Myocyte (in vitro differentiated cells): ENCODE results near the gene NCKAP5. TPM values are rescaled to one million over a fixed set of nuclear protein-coding genes. Genes with fewer than 3 reads are reported as not detected.

ENCODE experiments used
- DNase-seq: peaks from one replicate; pipeline ENCODE4 v3.0.0-alpha.2; 2012; ENCODE audit warnings: low read depth
- total RNA-seq: library from RNA; depleted of rRNA; stranded (reverse); fragments of >200 nt; gene quantifications from 2 replicates; pipeline ENCODE4 v1.2.3, GENCODE V29; 2014

Gene NCKAP5
- total RNA-seq, 1 donor from 2014 or later: 0.53 TPM

DNA sequence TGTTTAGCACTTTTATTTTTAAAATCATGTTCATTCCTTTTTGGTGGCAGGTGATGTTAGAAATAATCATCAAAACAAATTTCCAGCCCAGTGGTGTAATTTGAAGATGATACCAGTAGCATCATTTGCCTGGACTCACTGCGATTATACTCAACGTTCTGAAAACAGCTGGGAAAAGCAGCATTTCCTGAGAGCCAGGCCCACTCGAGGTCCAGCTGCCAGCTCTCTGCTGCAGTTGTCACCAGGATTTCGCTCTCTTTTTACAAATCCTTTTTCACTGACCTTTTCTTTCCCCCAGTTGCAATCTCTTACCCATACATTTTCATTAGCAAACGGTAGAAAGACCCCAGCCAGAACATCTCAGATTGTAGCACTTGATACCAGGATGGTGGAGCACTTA is 787.6 kb downstream of the NCKAP5 start:
- peak; percentile 2 for DNase-seq

DNA sequence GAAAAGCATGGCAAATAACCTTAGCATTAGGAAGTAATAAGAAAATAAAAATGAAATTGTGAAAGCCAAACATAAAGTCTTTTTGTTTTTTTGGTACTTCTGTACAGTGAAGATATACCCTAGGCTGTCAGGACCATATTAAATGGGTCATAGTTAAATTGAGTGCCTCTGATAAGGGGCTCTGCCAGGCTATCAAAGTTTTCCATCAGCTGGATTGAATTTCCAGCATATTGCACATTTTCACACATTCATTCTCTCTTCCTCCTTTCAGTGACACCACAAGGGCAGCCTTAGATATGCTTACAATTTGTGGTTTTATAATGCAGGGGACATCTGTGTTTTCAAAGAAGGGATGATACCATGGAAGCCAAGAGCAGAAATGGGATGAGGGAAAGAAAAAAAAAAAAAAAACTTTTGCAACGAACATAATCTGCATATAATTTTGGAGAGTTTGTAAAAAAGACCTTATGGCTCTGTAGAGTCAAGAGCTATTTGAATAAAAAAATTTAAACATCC is 789.0 kb downstream of the NCKAP5 start:
- DNase-seq: no peak

DNA sequence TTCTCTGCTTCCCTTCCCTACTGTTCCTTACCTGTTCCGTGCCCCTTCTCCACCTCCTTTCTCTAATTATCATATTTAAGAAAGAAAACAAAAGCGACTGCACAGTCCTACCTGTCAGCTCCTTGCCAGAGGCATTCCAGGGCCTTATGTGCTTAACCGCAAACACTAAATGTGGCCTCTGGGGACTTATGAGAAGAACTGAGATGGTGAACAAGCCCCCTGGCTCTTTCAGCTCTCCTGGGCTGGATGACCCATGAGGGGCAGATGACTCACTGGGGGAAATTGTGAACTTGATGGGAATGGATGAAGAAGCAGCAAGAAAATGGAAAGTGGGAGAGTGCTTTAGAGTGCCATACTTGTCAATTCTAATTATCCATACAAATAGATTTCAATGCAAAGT is 792.0 kb downstream of the NCKAP5 start:
- DNase-seq: no peak

DNA sequence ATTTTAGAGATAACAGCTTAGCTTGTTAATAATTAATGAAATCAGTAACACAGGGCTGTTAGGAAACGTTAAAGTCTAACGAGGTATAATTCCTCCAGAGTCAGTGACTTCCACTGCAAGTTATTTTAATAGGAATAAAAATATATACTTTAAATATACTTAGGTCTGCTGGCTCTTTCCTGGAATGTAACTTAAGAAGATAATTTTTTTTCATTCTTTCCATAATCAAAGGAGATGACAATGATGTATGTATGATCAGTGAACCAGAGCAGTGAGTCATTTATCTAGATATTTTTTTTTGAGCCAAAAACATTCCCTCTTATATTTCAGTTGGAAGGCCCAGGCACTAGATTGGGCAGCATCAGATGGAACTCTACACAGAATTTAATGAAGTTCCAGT is 794.1 kb downstream of the NCKAP5 start:
- DNase-seq: no peak

DNA sequence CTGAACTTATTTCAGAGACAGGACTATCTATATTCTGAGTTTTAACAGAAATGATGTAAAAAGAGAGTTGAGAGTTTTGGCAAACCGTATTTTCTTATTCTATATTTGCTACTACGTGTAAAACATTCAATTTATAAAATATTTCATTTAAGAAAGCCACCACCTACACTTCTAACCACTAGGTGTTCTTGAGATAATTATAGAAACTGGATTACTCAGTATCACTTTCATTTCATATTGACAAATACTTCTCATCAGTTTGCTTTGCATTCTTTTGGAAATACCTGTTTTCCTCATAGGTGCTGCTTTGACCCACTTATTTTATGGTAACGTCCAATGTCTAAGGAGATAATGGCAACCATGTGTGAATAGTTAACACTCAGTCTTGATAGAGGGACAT is 794.9 kb downstream of the NCKAP5 start:
- DNase-seq: no peak

DNA sequence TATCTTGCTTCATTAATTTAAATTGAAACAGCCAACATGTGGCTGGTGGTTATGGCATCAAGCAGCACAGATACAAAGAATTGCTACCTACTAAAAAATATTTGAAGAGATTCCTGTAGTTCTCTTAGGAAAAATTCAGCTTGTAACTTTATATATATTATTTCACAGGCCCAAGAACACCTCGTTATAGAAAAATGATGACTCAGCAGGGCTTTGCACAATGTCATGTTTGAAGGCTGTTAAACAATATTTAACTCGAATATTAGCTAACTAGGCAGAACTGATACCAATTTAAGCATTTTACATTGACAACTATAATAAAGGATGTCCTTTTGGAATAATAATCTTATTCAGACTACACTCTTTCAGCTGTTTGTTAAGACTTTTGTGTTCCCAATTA is 795.9 kb downstream of the NCKAP5 start:
- no peak for DNase-seq

DNA sequence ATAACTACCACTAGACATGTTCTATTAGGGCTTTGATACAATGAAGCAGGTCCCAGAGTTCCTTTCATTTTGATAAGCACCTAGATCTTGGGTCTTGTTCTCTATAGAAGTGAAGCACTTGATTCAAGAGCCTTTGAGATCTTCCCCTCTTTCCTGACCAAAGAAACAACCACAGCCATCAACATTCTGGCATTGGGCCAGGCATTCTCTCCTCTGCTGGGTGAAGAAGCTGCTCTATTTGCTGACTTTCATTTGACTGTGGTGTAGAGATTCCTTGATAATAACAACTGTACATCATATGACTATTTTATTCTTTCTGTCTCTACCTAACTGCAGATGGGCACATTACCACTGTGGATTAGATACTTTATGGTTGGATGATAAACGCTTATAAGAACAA is 801.7 kb downstream of the NCKAP5 start:
- DNase-seq: peak; percentile 17

DNA sequence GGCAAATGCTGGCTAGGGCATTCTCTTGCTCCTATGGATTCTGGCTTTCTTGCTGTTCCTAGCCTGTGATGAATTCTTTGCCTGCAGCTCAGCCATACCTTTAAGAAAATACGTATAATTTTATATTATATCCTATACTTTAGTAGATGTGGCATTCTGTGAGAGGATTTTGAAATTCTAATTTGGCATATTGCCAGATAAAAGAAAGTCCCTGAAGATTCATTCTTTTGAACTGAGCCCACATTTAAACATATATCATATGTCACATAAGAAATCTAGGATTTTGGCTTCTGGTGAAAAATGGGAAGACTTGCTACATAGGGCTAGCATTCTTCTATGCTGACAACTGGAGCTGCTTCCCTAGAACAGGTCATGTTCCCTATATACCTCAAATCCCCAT is 806.8 kb downstream of the NCKAP5 start:
- DNase-seq: no peak

DNA sequence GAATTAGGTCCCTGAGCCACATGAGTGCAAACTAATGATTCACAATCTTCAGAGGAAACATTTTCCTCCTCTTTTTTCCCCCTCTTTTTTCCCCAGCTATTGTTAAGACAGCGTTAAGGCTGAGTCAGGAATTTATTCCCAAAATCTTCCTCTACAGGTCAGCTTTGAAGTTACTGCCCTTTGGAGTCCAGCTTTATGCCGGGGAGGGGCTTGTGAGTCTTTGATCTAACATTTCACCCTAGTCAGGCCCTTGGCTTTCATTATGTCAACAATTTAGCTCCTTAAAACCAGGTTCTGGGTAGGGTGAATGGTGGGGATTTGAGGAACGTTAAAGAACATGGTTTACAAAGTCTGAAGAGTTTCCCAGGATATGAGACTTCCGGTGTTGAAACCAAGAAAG is 807.3 kb downstream of the NCKAP5 start:
- no peak for DNase-seq

DNA sequence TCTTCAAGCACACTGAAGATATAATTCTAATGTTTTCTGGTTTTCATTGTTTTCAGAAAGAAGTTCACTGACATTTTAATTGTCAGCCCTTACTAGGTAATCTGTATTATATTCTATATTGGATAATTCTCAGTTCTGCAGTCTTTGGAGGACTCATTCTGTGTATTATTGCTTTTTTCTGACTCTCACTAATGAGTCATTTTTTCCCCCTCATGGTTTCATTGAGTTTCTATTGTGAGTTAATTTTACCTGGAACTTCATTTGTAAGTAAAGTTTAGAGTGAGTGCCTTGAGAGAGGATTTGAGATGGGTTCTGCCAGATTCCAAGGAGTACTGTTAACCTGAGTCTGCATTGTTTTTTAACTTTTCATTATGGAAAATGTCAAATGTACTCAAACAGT is 807.9 kb downstream of the NCKAP5 start:
- DNase-seq: no peak

DNA sequence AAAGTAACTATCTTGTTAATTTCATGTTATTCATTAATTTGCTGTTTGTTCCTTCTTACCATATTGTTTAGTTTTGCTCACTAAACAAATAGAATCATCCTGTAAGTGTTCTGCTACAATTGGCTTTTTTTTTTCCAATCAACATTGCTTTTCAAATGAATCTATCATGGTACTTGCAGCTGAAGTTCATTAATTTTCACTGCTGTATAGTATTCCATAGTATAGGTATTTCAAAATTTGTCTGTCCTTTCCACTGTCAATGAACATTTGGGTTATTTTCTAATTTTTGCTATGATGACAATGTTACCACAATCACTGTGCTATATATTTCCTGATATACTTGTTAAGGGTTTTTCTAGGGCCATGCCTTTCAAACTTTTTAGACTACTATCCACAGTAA is 809.3 kb downstream of the NCKAP5 start:
- DNase-seq: no peak

DNA sequence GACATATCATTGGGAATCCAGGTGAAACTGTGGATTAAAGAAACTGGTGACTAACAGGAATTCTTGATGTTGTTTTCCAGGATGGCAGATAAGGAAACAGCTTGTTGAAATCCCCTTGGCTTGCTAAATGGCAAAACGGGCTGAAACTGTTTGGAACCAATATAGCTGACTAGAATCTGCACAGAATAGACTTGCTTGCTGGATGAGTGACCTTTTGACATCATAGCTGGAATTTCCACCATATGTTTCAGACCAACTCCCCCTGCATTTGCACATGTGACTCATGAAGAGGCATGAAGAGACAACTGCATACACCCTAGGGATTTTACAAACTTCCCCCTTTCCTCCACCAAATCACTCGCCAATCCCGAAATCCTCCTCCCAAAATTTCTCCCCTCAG is 810.6 kb downstream of the NCKAP5 start:
- peak; percentile 2 for DNase-seq

DNA sequence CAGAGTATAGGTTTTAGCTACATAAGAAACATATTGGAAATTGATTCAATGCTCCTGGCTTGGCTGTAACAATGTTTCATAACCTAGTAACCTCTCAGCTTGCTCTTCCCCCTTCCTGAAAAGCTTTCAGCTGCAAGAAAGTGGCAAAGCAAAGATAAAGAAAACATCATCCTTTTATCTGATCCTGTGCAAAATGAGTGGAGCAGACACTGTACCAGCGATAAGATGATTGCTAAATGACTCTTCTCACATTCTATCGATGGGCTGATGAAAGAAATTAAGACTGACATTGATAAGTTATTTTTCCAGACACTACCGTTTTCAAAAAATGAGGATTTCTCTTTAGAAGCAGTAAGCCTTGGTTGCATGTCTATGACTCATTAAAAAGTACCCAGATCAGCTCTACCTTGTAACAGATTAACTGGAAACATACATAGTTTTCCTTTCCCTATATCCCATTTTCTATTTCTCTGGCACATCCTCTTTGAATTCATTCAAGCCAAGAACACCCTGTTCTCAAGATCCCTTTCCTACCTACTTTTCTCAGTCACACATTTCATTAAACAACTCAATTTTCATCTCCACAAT is 811.2 kb downstream of the NCKAP5 start:
- no peak for DNase-seq

DNA sequence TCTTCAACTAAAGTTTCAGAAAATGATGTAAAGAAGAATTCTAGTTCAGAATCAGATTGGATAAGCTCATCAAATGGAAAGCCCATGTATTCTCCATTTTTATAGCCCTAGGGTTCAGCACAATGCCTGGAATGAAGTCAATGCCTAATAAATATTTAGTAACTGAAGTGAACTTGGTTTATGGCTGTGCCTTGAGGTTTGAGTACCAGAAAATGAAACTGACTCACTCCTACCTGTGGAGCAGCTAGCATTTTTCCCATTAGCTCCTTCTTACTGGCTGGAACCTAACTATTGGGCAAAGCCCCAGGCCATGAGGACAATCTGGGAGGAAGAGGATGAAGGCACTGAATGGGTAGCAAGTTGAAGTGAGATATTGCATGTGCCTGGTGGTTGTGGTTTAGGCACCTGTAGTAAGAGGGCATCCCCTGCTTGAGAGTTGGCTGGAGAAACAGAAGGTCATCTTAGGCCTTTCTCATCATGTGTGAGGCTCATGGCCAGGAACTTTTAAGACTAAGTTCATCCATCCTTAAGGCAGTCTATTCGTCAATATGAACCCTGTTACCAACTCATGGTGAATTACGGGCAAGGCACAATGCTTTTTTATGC is 813.3 kb downstream of the NCKAP5 start:
- no peak for DNase-seq

DNA sequence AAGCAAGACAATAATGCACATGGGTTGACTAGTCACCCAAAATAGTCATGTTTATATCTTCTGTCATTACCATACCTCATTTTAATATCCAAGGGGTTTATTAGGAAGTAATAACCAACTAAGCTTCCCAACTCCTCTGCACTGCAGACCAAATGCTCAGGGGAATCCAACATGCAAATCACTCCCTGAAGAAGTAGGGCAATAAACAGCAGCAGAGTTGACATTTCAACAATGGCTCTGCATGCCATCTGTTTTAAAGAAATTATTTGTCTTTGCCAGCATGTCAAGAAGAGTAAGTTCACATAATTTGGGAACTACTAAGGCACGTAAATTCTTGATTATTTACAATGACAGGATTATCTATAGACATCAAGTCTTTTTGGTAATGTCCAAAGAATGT is 813.9 kb downstream of the NCKAP5 start:
- DNase-seq: no peak

DNA sequence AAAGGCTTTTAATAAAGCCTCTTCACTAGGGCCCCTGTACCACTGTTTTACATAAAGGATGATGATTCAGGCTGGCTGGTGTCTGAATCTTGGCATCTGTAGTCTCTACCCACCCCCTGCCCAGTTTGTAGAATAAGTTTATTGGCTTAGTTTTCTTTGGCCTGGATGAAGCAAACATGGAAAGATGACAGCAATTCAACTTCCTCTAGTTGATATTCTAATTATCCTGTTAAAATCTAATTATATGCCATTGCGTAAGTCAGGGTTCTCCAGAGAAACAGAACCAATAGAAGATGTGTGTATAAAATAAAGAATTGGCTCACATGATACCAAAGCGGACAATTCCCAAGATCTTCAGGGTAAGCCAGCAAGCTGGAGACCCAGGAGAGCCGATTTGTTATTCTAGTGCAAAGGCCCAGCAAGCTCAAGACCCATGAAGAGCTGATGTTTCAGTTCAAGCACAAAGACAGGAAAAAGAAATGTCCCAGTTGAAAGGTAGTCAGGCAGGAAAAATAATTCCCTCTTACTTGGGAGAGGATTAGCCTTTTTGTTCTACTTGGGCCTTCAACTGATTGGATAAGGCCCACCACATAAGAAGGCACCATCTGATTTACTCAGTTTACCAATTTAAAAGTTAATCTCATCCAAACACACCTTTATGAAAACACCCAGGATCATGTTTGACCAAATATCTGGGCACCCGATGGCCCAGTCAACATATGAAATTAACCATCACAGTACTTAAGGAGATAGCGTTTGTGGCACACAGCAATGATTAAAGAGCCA is 815.6 kb downstream of the NCKAP5 start:
- DNase-seq: no peak

DNA sequence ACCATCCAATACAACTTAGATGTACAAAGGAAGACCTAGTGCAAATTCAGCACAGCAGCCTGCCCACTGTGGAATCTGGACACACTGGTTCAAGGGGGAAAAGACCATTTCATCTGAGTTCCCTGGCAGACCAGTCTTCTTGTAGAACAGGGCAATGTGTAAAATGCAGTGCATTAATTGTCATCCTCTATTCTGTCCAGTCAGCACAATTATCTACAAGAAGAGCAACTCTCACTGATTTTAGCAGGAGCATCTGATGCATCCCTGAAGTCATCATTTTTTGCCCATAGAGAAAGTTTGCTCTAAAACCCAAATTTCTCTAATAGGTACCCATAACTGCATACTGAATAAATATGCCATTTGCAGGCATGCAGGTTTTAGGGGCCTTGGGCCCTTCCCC is 816.4 kb downstream of the NCKAP5 start:
- no peak for DNase-seq

DNA sequence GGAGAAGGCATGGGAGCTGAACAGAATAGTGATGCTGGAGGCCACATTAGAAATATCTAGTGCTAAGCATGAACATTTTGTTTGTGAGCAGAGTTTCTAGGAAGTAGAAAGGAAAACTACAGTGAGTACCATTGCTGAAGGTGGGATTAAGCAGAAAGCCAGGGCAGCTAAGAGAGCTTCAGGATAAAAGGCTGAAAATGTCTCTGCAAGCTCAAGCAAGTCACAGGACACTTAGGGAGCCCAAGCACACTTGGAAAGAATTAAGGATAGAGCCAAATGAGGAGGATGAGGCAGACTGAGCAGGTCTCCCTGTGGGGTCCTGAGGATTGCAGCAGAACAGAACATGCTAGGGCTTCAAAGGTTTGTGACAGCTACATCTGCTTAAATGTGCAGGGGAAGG is 817.7 kb downstream of the NCKAP5 start:
- DNase-seq: no peak

DNA sequence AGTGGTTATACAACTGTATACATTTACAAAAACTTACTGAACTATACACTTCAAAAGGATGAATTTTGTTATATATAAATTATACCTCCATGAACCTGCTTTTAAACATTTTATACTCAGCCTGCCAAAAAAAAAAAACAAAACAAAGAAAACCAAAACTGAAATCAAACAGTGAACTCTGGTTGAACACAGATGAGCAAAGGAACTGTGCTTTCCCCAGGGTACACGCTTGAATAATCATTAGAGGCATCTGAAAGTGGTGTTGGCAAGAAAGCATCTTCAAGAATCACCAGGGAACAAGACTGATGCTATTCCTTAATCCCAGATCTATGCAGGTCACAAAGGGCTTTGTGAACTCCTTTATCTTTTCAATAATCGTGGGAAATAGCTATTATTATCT is 821.2 kb downstream of the NCKAP5 start:
- no peak for DNase-seq

DNA sequence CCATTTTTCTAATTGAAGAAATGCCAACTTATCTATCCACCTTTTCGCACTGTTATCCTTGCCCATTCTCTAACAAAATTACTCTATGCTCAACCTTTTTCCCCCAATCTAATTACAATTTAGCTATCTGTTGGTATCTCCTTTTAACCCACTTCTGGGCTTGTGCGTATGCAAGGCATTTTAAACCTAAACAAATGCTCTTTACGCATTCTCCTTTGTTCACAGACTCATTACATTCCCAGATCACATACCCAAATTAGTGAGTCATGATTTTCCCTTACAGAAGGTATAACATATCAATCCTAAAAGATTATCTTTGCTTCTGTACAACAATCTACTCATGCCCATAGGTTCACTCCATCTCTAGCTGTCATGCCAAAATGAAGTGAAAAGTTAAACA is 826.5 kb downstream of the NCKAP5 start:
- DNase-seq: no peak

DNA sequence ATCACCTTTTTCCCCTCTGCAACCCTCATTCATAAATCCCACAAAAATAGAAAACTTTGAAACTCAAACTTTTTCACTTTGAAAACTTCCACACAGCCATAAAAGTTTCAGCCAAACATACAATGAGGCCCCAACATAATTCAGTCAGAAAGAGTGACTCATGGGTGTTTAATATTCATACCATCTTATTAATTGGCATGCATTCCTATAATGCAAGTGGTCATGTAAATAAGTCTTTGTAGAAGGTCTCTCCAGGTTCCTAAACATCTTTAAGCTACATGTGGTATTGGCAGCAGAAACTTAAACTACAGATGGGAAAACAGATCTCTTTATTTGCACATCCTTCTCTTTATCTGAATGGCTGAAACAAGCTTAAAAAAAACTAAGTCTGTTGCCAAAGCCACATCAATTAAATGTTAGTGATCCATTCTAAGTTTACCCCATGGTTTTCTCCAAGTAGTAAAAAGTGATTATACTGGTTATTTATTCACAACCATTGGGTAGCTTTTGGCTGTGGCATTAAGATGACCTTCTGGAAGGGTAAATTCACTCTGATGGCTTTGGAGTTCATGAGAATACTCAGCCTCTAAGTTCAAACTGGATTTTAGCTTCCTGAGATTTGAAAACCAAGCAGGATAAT is 828.1 kb downstream of the NCKAP5 start:
- DNase-seq: no peak

DNA sequence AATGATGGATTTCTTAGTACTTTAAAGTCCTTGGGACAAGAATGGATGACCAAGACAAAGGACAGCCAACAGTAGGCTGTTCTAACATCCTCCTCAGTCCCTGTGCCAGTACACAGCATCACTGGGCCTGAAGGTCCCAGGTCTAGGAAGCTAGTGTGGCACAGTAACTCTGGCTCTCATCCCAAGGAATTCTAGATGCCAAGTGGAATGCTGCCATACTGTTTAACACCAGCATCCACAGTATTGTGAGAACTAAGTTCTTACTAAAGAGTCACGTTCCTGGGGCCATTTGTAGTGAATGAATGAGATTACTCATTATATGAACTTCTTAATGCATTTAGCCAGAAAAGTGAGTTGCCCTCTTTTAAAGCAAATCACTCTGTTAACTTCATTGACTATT is 830.0 kb downstream of the NCKAP5 start:
- DNase-seq: no peak
